Ammon's horn (tissue), 1 donor: ENCODE data around the gene B4GALNT3.
"Not testable (repeated sequence)": the region's sequence is repeated elsewhere in the genome, so short reads cannot be mapped to it uniquely, and the experiment has no call there.

ENCODE experiments used
- DNase-seq: peaks from one replicate; pipeline ENCODE4 v3.0.0-alpha.2; 2016; ENCODE audit warnings: low spot score

B4GALNT3 gene

GRCh38 chr12:575129-575502 lies 115.4 kb downstream of the B4GALNT3 start:
- DNase-seq = no peak

GRCh38 chr12:575948-576614 lies 116.3 kb downstream of the B4GALNT3 start:
- DNase-seq = peak; percentile 69

- DNase-seq = no peak
These were observed 116.9 kb downstream of the B4GALNT3 start for GRCh38 chr12:576615-577110.

DNA sequence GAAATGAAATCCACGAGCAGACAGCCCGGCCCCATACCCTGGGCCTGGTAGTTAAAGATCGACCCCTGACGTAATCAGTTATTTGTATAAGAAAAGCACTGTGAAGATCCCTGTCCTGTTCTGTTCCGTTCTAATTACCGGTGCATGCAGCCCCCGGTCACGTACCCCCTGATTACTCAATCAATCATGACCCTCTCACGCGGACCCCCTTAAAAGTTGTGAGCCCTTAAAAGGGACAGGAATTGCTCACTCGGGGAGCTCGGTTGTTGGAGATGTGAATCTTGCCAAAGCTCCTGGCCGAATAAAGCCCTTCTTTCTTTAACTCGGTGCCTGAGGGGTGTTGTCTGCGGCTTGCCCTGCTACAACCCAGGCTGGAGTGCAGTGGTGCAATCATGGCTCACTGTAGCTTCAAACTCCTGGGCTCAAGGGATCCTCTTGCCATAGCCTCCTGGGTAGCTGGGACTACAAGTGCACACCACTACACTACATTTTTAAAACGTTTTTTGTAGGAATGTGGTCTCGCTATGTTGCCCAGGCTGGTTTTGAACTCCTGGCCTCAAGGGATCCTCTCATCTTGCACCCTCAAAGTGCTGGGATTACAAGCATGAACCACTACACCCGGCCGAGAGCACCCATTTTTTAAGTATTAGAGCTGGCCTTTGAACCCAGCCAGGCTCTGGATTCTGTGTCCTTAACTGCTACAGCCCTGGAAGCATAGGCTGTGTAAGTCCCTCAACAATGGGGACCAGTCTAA lies 118.4 kb downstream of the B4GALNT3 start:
- not testable (repeated sequence) for DNase-seq

DNA sequence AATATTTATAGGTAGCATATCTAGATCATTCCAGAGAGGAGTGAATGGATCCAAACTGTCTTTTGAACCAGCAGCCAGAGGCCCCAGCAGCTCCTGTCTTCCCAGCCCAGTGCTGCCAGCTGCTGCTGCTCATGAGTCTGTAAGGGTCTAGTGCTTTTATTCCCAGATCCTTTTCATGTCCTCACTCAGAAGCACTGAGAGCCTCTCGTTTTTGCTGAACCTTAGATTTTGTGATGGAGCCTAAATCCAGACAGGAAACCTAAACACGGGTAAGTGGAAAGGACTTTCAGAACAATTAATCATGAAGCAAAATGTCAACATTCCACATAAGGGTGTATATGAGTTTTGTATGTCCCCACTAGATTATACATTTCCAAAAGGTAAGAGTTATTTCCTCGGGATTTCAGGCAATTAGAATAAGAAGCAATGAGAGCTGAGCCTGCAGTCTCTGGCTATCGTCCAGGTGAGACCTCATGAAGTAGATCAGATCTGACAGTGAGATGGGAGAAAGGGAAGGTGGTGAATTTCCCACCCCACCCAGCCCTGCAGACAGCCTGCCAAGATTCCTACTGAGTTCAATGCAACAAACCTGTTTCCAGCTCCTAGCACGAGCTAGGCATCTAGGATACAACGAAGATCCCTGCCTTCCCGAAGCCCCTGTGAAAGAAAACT lies 119.1 kb downstream of the B4GALNT3 start:
- DNase-seq = no peak

GRCh38 chr12:579420-580110 lies 119.8 kb downstream of the B4GALNT3 start:
- no peak for DNase-seq

DNA sequence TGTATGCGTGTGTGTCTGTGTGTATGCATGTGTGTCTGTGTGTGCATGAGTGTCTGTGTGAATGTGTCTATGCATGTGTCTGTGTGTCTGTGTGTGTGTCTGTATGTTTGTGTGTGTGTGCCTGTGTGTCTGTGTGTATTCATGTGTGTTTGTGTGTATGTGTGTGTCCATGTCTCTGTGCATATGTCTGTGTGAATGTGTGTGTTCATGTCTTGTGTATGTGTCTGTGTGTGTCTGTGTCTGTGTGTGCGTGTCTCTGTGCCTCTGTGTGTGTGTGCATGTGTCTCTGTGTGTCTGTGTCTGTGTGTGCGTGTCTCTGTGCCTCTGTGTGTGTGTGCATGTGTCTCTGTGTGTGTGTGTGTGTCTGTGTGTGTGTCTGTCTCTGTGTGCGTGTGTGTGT lies 121.1 kb downstream of the B4GALNT3 start:
- no peak for DNase-seq

- no peak for DNase-seq
These were observed 121.6 kb downstream of the B4GALNT3 start for GRCh38 chr12:581321-581720.

DNA sequence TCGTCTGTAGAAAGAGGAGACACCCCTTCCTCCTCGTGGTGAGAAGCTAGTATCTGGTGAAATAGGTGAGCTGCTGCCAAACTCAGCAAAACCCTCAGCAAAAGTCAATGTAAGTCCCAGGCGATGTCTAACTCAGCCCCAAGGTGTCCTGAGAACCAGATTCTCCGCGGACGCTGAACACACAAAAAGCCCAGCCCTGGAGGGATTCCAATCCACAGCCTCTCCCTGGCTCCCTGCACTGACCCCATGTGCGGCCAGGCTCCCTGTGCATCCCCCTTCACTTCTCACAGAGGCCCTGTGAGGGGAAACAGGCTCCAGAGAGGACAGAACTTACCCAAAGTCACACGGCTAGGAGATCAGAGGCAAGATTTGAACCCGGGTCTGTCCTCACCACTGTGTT lies 122.0 kb downstream of the B4GALNT3 start:
- DNase-seq = no peak

- DNase-seq = no peak
These were observed 123.6 kb downstream of the B4GALNT3 start for GRCh38 chr12:583251-583869.

GRCh38 chr12:585062-586061 lies 125.6 kb downstream of the B4GALNT3 start:
- DNase-seq = no peak

- DNase-seq = no peak
These were observed 126.8 kb downstream of the B4GALNT3 start for GRCh38 chr12:586318-587071.

- no peak for DNase-seq
These were observed 127.6 kb downstream of the B4GALNT3 start for GRCh38 chr12:587132-588023.

DNA sequence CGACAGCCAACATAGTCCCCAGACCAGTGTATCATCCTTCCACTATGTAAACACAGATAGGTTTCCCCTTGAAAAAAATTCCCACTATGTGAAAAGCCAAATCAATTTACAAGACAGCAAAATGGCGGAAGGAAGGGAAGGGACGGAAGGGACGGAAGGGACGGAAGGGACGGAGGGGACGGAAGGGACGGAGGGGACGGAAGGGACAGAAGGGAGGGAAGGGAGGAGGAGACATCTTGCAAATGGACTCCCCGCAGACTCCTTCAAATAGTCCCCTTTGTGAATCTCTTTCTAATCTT lies 128.2 kb downstream of the B4GALNT3 start:
- no peak for DNase-seq

DNA sequence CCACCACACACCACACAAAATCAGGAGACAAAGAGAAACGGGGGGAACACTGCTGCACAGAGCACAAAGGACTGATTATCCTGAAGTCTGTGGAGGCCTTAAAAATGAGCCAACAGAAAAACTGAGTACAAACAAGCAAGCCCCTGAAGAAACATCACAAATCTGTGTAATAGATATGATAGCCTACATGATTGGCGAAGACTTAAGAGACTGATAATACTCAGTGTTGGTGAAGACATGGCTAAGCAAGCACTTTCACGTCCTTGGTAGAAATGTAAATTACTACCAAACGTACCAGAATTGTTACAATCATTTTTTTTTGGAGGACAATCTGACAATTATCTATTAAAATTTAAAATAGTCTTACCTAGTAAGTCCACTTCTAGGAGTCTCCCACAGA lies 128.9 kb downstream of the B4GALNT3 start:
- DNase-seq = no peak

GRCh38 chr12:590206-590750 lies 130.5 kb downstream of the B4GALNT3 start:
- no peak for DNase-seq

- DNase-seq = no peak
These were observed 131.7 kb downstream of the B4GALNT3 start for GRCh38 chr12:591167-592023.

DNA sequence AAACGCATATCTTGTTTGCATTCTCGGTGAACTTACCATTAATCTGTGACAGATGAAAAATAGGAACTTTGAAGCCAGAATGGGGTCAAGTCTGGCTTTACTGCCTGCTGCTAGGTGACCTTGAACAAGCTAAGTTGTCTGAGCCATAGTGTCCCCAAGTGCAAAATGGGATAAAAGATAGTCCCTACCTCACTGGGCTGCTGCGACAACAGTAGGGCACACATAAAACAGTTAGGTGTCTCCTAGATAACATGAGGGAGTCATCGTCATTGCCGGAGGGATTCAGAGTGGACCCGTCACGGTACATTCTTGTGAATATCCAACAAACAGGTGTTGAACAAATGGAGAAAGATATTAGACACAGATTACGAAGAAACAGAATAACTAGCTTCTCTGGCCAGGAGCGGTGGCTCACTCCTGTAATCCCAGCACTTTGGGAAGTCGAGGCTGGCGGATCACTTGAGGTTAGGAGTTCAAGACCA lies 132.3 kb downstream of the B4GALNT3 start:
- DNase-seq = no peak
